Activated CD4-positive, alpha-beta T cell treated with anti-CD3 and anti-CD28 coated beads, Interleukin-2, amount 10 ng/mL, durations not matched to agents 24 days and 14 days (primary cell): ENCODE results near the gene TMIGD2. TPM values are rescaled to one million over a fixed set of nuclear protein-coding genes. Genes with fewer than 3 reads are reported as not detected.
"Not testable (repeated sequence)": the region's sequence is repeated elsewhere in the genome, so short reads cannot be mapped to it uniquely, and the experiment has no call there.

Experiments
- DNase-seq: peaks from one replicate; pipeline ENCODE4 v3.0.0; 2022
- H3K27ac Mint-ChIP-seq: one replicate; pipeline ENCODE4 v1.8.0; 2022; ENCODE audit warnings: mild to moderate bottlenecking, mixed read lengths
- H3K27me3 Mint-ChIP-seq: one replicate; pipeline ENCODE4 v1.8.0; 2022; ENCODE audit warnings: mixed read lengths
- H3K36me3 Mint-ChIP-seq: one replicate; pipeline ENCODE4 v1.8.0; 2022; ENCODE audit warnings: low read depth, mild to moderate bottlenecking, mixed read lengths
- H3K4me1 Mint-ChIP-seq: one replicate; pipeline ENCODE4 v1.8.0; 2021; ENCODE audit warnings: mixed read lengths
- H3K4me3 Mint-ChIP-seq: one replicate; pipeline ENCODE4 v1.8.0; 2022; ENCODE audit warnings: mild to moderate bottlenecking, moderate library complexity, mixed read lengths
- H3K9me3 Mint-ChIP-seq: one replicate; pipeline ENCODE4 v1.8.0; 2021; ENCODE audit warnings: mixed read lengths
- intact Hi-C: fragments of 100-400 bp; cut with micrococcal nuclease; formaldehyde crosslinking; loops from one replicate; pipeline ENCODE4 v1.15.1; 2023
- total RNA-seq: library from RNA; stranded (reverse); gene quantifications from 2 replicates; pipeline ENCODE4 v1.2.3, GENCODE V29; 2022

TMIGD2 gene
- total RNA-seq, 1 donor from 2014 or later, result 14.0 TPM

DNA sequence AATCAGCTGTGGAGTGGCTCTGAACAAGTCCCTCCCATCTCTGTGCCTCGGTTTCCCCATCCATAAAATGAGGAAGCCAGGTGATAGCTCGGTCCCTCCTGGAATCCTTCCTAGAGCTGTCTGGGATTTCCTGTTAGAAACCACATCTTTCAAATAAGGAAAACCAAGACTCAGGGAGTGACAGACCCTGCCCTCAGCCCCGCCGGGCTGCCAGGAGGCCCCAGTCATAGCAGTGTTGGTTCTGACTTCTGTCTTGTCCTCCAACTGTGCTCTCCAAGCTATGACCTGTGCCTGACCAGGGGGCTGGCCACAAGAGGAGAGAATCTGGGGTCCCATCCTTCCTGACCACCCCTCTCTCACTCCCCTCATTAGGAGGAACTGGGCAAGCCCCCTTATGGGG is 24.2 kb downstream of the TMIGD2 start:
- no peaks in the 10 kb centered on the region for H3K36me3 Mint-ChIP-seq
- no peak overlapping the region for H3K27ac Mint-ChIP-seq
- DNase-seq, result no peak
- peaks cover 30% of the 10 kb centered on the region for H3K27me3 Mint-ChIP-seq
- peaks cover 2% of the 10 kb centered on the region for H3K4me1 Mint-ChIP-seq
- no peaks in the 10 kb centered on the region for H3K9me3 Mint-ChIP-seq
- intact Hi-C loops, result no loop called here
- no peak overlapping the region for H3K4me3 Mint-ChIP-seq

DNA sequence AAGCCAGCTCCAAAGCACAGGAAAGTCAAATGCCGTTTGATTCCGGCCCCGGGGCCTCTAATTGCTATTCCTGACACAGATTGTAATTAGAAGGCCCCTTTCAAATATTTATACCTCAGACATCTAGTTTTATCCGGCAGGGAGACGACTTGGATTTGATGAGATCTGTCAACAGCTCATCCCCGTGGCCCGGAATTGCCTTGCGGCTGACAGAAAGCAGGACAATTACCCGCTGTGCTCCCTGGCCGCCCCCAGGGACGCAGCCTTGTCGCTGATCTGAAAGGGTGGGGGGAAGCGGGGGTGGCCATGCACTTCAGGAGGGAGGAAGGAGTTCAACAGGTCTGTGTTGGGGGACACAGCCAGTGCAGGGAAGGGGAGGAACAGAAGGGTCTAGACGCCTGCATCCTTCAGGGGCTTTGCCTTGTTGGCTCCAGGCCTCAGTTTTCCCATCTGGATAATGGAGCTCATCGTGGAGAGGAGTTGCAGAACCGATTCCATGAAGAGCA is 24.9 kb downstream of the TMIGD2 start:
- intact Hi-C loops, result no loop called here

DNA sequence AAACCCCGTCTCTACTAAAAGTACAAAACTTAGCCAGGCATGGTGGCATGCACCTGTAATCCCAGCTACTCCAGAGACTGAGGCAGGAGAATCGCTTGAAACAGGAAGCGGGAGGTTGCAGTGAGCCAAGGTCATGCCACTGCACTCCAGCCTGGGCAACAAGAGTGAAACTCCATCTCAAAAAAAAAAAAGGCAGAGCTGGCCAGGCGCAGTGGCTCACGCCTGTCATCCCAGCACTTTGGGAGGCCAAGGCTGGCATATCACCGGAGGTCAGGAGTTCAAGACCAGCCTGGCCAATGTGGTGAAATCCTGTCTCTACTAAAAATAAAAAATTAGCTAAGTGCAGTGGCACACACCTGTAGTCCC is 27.9 kb downstream of the TMIGD2 start:
- DNase-seq, H3K9me3 Mint-ChIP-seq, intact Hi-C loops, H3K27ac Mint-ChIP-seq, H3K4me3 Mint-ChIP-seq, H3K4me1 Mint-ChIP-seq: not testable (repeated sequence)
- H3K36me3 Mint-ChIP-seq, result peaks cover 15% of the 10 kb centered on the region
- peaks cover 13% of the 10 kb centered on the region for H3K27me3 Mint-ChIP-seq

More for the DNA sequence above, 24.9 kb downstream of the TMIGD2 start:
- Mint-ChIP-seq H3K4me1 (peaks cover 2% of the 10 kb centered on the region), H3K9me3 (no peaks in the 10 kb centered on the region), H3K27me3 (peaks cover 28% of the 10 kb centered on the region), H3K36me3 (peaks cover 1% of the 10 kb centered on the region), H3K27ac (no peak overlapping the region), H3K4me3 (no peak overlapping the region)
- DNase-seq, result no peak

DNA sequence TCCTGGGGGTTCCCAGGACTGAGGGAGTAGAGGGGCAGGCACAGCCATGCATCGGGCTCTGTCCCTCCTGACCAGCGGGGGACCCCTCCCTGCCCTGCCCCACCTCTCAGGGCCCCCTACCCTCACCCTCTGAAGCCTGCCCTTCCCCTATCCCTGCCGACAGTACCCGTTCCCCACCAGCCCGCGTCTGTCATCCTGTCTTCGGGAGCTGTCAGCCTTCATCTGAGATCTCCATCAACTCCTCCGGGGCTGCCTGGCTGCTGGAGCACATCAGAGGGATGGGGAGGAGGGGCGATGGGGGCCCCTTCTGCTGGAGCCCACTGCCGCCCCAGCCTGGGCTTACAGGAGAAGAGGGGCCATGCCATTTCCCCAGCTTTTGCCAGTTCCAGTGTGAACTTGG is 29.3 kb downstream of the TMIGD2 start:
- Mint-ChIP-seq H3K27ac (no peak overlapping the region), H3K9me3 (no peaks in the 10 kb centered on the region), H3K36me3 (peaks cover 23% of the 10 kb centered on the region), H3K4me1 (no peaks in the 10 kb centered on the region), H3K27me3 (peaks cover 5% of the 10 kb centered on the region), H3K4me3 (no peak overlapping the region)
- intact Hi-C loops, result no loop called here
- no peak for DNase-seq

DNA sequence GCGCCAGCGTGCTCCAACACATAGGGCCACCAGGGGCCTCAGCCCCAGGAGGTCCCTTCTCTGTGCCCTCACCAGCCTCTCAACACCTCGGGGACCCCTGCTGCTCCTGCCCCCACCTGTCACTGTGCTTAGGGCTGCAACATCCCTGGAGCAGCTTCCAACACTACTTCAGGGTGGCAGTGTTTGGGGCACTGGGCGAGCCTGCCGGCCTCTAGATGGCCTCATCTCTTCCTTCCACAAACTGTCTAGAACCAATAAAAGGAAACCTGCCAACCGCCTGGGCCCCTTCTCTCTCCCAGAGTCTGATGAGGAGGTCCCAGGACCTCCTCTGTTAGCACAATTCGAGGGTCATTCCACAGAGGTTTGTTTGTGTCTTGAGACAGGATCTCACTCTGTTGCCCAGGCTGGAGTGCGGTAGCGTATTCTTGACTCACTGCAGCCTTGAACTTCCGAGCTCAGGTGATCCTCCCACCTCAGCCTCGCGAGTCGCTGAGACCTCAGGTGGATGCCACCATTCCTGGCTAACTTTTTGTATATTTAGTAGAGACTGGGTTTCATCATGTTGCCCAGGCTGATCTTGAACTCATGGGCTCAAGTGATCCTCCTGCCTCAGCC is 33.3 kb downstream of the TMIGD2 start:
- no peak overlapping the region for H3K27ac Mint-ChIP-seq
- no peaks in the 10 kb centered on the region for H3K9me3 Mint-ChIP-seq
- intact Hi-C loops, result no loop called here
- no peak for DNase-seq
- peaks cover 47% of the 10 kb centered on the region for H3K36me3 Mint-ChIP-seq
- peaks cover 11% of the 10 kb centered on the region for H3K4me1 Mint-ChIP-seq
- no peaks in the 10 kb centered on the region for H3K27me3 Mint-ChIP-seq
- no peak overlapping the region for H3K4me3 Mint-ChIP-seq

DNA sequence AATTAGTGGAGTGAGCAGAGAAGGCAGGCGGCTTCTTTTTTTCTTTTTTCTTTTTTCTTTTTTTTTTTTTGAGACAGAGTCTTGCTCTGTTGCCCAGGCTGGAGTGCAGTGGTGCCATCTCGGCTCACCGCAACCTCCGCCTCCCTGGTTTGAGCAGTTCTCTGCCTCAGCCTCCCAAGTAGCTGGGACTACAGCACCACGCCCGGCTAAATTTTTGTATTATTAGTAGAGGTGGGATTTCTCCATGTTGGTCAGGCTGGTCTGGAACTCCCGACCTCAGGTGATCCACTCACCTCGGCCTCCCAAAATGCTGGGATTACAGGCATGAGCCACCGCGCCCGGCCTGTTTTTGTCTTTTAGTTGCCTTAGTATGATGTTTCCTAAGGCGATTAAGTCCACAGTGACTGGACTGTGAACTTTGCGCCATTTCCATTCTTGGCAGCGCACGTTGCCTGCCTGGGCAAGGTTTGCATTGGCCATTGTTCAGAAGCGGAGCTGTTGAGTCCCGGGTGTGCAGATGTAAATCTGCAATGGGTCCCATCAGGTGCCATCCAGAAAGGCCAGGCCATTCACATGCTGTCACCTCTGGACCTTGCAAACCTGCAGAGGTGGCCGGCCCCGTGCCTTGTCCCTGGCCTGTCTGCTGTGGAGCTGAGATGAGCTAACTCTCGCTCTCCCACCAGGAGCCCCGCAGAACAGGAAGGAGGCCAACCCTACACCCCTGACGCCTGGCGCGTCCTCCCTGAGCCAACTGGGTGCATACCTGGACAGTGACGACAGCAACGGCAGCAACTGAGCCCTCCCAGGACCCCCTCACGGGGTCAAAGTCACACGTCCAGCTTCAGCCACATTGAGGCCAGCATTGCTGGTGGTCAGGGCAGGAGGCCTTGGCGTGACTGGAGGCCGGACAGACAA is 34.0 kb downstream of the TMIGD2 start:
- peaks cover 51% of the 10 kb centered on the region for H3K36me3 Mint-ChIP-seq
- no peak overlapping the region for H3K4me3 Mint-ChIP-seq
- intact Hi-C loops, result loop anchor here (1.0 kb wide), 2 partner anchors 84 to 132 kb away; partner anchors contain the start of gene SH3GL1
- H3K27me3 Mint-ChIP-seq, result no peaks in the 10 kb centered on the region
- no peaks in the 10 kb centered on the region for H3K9me3 Mint-ChIP-seq
- H3K4me1 Mint-ChIP-seq, result peaks cover 13% of the 10 kb centered on the region
- DNase-seq, result no peak
- no peak overlapping the region for H3K27ac Mint-ChIP-seq

DNA sequence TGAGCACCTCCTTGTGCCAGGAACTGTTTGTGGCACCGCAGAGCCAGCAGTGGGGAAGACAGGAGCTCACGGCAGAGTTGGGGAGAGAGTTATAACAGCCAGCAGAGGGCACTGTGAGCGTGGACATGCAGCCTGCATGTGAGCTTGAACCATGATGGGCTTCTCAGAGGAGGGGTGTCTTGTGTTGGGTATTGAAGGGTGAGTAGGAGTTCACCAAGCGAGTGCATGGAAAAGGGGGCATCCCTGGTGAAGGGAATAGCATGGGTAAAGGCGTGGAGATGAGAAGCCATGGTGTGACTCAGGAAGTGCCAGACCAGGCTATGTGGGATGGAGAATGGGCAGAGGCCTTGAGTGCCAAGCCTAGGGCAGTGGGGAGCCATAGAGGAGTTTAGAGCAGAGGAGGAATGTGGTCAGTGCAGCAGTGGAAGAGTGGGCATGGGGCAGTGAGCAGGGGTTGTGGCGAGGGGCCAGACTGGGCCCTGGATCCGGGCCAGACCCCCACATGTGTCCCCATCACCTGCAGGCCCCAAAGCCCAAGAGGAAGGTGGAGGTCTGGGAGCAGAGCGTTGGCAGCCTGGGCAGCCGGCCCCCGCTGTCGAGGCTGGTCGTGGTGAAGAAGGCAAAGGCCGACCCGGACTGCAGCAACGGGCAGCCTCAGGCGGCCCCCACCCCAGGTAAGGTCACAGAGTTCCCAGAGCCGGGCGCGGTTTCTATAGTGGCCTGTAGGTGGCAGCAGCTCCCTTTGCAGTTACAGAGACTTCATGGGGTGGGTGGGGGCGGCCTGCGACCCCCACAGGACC is 34.9 kb downstream of the TMIGD2 start:
- Mint-ChIP-seq H3K9me3 (no peaks in the 10 kb centered on the region), H3K27ac (peak overlapping the region; percentile 4), H3K27me3 (no peaks in the 10 kb centered on the region), H3K36me3 (peaks cover 51% of the 10 kb centered on the region), H3K4me3 (no peak overlapping the region), H3K4me1 (peaks cover 13% of the 10 kb centered on the region)
- intact Hi-C loops, result loop anchor here (1.0 kb wide), 2 partner anchors 85 to 133 kb away; partner anchors contain the start of gene SH3GL1
- DNase-seq, result peak; percentile 87

DNA sequence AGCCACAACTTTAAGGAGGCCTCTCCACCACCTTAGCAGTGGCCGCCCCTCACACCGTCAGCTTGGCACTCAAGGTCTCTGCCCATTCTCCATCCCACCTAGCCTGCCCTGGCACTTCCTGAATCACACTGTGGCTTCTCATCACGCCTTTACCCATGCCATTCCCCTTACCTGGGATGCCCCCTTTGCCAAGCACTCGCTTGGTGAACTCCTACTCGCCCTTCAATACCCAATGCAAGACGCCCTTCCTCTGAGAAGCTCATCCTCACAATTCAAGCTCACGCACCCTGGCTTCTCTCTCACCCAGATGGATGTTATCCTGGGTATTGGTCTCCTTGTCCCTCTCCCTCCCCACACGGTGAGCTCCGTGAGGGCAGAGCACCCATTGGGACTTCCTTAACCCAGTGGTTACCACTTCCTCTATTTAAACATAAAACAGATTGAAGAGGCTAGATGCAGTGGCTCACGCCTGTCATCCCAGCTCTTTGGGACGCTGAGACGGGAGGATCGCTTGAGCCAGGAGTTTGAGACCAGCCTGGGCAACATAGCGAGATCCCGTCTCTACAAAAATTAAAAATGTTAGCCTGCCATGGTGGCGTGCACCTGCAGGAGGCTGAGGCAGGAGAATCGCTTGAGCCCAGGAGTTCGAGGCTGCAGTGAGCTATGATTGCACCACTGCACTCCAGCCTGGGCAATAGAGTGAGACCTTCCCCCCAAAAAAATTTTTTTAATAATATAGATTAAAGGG is 35.8 kb downstream of the TMIGD2 start:
- H3K4me1 Mint-ChIP-seq, result peaks cover 13% of the 10 kb centered on the region
- peaks cover 47% of the 10 kb centered on the region for H3K36me3 Mint-ChIP-seq
- H3K9me3 Mint-ChIP-seq, result no peaks in the 10 kb centered on the region
- H3K4me3 Mint-ChIP-seq, result no peak overlapping the region
- DNase-seq, result no peak
- H3K27me3 Mint-ChIP-seq, result no peaks in the 10 kb centered on the region
- intact Hi-C loops, result no loop called here
- H3K27ac Mint-ChIP-seq, result no peak overlapping the region

DNA sequence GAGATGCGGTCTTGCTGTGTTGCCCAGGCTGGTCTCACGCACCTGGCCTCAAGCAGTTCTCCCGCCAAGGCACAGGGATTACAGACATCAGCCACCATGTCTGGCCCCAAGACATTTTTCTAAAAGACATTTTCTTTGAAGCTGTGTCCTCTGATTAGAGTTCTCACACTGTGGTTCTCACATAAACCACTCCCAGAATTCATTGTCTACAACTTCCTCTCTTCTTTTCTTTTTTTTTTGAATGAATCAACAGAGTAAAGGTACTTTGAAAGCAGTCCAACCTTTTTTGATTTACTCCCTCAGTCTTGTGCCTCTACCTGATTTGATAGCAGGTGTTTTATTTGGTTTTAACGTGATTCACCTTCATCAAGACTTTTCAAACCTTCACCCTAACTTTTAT is 37.4 kb downstream of the TMIGD2 start:
- no peaks in the 10 kb centered on the region for H3K27me3 Mint-ChIP-seq
- peaks cover 13% of the 10 kb centered on the region for H3K4me1 Mint-ChIP-seq
- H3K27ac Mint-ChIP-seq, result peak overlapping the region; percentile 5
- H3K36me3 Mint-ChIP-seq, result peaks cover 51% of the 10 kb centered on the region
- intact Hi-C loops, result no loop called here
- no peaks in the 10 kb centered on the region for H3K9me3 Mint-ChIP-seq
- H3K4me3 Mint-ChIP-seq, result peak overlapping the region; percentile 52
- no peak for DNase-seq

DNA sequence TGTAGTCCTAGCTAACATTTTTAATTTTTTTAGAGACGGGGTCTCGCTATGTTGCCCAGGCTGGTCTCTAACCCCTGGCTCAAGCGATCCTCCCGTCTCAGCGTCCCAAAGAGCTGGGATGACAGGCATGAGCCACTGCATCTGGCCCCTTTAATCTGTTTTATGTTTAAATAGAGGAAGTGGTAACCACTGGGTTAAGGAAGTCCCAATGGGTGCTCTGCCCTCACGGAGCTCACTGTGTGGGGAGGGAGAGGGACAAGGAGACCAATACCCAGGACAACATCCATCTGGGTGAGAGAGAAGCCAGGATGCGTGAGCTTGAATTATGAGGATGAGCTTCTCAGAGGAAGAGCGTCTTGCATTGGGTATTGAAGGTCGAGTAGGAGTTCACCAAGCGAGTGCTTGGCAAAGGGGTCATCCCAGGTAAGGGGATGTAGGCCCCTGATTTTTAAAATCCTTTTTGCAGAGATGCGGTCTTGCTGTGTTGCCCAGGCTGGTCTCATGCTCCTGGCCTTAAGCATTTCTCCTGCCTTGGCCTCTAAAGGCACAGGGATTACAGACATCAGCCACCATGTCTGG is 41.5 kb downstream of the TMIGD2 start:
- peaks cover 8% of the 10 kb centered on the region for H3K4me1 Mint-ChIP-seq
- intact Hi-C loops, result no loop called here
- DNase-seq, result no peak
- no peak overlapping the region for H3K4me3 Mint-ChIP-seq
- H3K36me3 Mint-ChIP-seq, result peaks cover 45% of the 10 kb centered on the region
- no peaks in the 10 kb centered on the region for H3K27me3 Mint-ChIP-seq
- H3K27ac Mint-ChIP-seq, result no peak overlapping the region
- no peaks in the 10 kb centered on the region for H3K9me3 Mint-ChIP-seq

DNA sequence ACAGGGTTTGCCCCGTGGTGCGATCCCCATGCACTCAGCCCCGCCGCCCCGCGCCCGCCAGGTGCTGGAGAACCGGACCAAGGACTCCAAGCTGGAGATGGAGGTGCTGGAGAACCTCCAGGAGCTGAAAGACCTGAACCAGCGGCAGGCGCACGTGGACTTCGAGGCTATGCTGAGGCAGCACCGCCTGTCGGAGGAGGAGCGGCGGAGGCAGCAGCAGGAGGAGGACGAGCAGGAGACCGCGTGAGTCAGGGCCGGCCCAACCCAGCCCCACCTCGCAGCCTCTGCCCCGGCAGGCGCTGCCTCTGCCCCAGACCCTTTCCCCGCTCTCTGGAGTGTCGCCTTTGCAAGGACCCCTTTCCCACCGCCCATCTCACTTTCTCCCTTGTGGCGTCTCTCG is 44.0 kb downstream of the TMIGD2 start:
- no peak overlapping the region for H3K27ac Mint-ChIP-seq
- no peak overlapping the region for H3K4me3 Mint-ChIP-seq
- intact Hi-C loops, result no loop called here
- no peaks in the 10 kb centered on the region for H3K27me3 Mint-ChIP-seq
- H3K9me3 Mint-ChIP-seq, result peaks cover 5% of the 10 kb centered on the region
- no peaks in the 10 kb centered on the region for H3K4me1 Mint-ChIP-seq
- no peak for DNase-seq
- H3K36me3 Mint-ChIP-seq, result peaks cover 60% of the 10 kb centered on the region

DNA sequence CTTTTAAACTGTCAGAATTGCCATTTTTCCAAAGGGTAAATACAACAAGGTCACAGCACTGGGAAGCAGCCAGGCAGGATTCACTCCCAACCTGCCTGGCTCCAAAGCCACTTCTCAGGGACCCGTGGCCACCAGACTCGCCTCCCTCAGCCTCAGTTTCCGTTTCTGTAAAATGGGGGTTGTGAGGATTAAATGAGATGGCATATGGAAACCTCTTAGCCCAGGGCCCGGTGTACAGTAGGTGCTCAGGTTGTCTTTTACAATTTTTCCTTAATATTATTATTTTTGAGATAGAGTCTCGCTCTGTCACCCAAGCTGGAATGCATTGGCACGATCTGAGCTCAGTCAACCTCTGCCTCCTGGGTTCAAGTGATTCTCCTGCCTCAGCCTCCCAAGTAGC is 45.2 kb downstream of the TMIGD2 start:
- Mint-ChIP-seq H3K9me3 (peaks cover 5% of the 10 kb centered on the region), H3K27me3 (no peaks in the 10 kb centered on the region), H3K4me3 (no peak overlapping the region), H3K36me3 (peaks cover 67% of the 10 kb centered on the region), H3K4me1 (no peaks in the 10 kb centered on the region), H3K27ac (no peak overlapping the region)
- intact Hi-C loops, result no loop called here
- DNase-seq, result no peak

DNA sequence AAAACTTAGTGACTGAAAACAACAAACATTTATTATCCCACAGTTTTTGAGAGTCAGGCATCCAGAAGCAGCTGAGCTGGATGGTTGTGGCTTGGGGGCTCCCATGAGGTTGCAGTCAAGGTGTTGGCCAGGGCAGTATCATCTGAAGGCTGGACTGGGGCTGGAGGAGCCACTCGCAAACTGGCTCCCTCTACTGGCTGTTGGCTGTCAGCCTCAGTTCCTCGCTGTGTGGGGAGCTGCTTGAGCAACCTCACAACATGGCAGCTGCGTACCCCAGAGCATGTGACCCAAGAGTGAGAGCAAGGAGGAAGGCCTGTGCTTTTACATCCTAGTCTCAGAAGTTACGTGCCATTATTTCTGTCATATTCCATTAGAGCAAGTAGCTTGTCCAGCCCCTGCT is 45.6 kb downstream of the TMIGD2 start:
- H3K4me3 Mint-ChIP-seq, result no peak overlapping the region
- H3K36me3 Mint-ChIP-seq, result peaks cover 71% of the 10 kb centered on the region
- H3K9me3 Mint-ChIP-seq, result peaks cover 5% of the 10 kb centered on the region
- no peak overlapping the region for H3K27ac Mint-ChIP-seq
- H3K4me1 Mint-ChIP-seq, result no peaks in the 10 kb centered on the region
- DNase-seq, result no peak
- no peaks in the 10 kb centered on the region for H3K27me3 Mint-ChIP-seq
- intact Hi-C loops, result no loop called here
